Left lobe of liver (tissue), 2 donors: ENCODE measurements around the gene EFCAB6. TPM values are rescaled to one million over a fixed set of nuclear protein-coding genes. Genes with fewer than 3 reads are reported as not detected.

Experiments
- ATAC-seq: fragments of 200-7000 bp; cut with Tn5 transposase; one replicate; pipeline ENCODE4 v1.9.1; 2020; ENCODE audit warnings: mild to moderate bottlenecking, moderate library complexity
- DNase-seq: peaks from one replicate; pipeline ENCODE4 v3.0.0-alpha.2; 2020; ENCODE audit warnings: low spot score
- total RNA-seq: library from RNA; stranded (reverse); gene quantifications from one replicate; pipeline ENCODE4 v1.2.1, GENCODE V29; 2021
- donor health status: DM: no; HTN: no; CAD: no; lungs with moderate emphysema.
- donor health status: DM: no; HTN: yes; CAD: no.

EFCAB6 gene
- total RNA-seq, 1 donor from 2014 or later = 0.45 TPM

- ATAC-seq (no peak), DNase-seq (no peak)
These were observed 276.8 kb downstream of the EFCAB6 start for GRCh38 chr22:43535336-43535735.

- no peak for DNase-seq
- ATAC-seq = no peak
These were observed 277.2 kb downstream of the EFCAB6 start for GRCh38 chr22:43534916-43535315.

GRCh38 chr22:43533656-43534428 is 278.3 kb downstream of the EFCAB6 start:
- DNase-seq (no peak), ATAC-seq (no peak)

GRCh38 chr22:43533156-43533530 is 279.0 kb downstream of the EFCAB6 start:
- no peak for DNase-seq
- ATAC-seq = no peak

GRCh38 chr22:43532301-43533155 is 279.6 kb downstream of the EFCAB6 start:
- no peak for DNase-seq

GRCh38 chr22:43531651-43532050 is 280.5 kb downstream of the EFCAB6 start:
- no peak for DNase-seq

More at GRCh38 chr22:43532301-43533155, 279.6 kb downstream of the EFCAB6 start:
- no peak for ATAC-seq

GRCh38 chr22:43530349-43531201 is 281.5 kb downstream of the EFCAB6 start:
- no peak for DNase-seq
- ATAC-seq = no peak

More at GRCh38 chr22:43531651-43532050, 280.5 kb downstream of the EFCAB6 start:
- no peak for ATAC-seq

- DNase-seq (no peak), ATAC-seq (no peak)
These were observed 282.2 kb downstream of the EFCAB6 start for GRCh38 chr22:43529934-43530333.

- ATAC-seq (no peak), DNase-seq (no peak)
These were observed 282.6 kb downstream of the EFCAB6 start for GRCh38 chr22:43529461-43529860.

GRCh38 chr22:43528601-43529360 is 283.3 kb downstream of the EFCAB6 start:
- ATAC-seq (no peak), DNase-seq (no peak)

- ATAC-seq (no peak), DNase-seq (no peak)
These were observed 285.2 kb downstream of the EFCAB6 start for GRCh38 chr22:43526946-43527345.

- DNase-seq = no peak
- no peak for ATAC-seq
These were observed 285.9 kb downstream of the EFCAB6 start for GRCh38 chr22:43526117-43526655.

- ATAC-seq (no peak), DNase-seq (no peak)
These were observed 290.4 kb downstream of the EFCAB6 start for GRCh38 chr22:43521716-43522115.

GRCh38 chr22:43520632-43521039 is 291.5 kb downstream of the EFCAB6 start:
- DNase-seq (no peak), ATAC-seq (no peak)

- no peak for ATAC-seq
- DNase-seq = no peak
These were observed 295.0 kb downstream of the EFCAB6 start for GRCh38 chr22:43516996-43517635.

GRCh38 chr22:43516386-43516785 is 295.7 kb downstream of the EFCAB6 start:
- no peak for ATAC-seq
- DNase-seq = no peak

- DNase-seq = no peak
- no peak for ATAC-seq
These were observed 296.2 kb downstream of the EFCAB6 start for GRCh38 chr22:43515902-43516301.

GRCh38 chr22:43515411-43515810 is 296.7 kb downstream of the EFCAB6 start:
- DNase-seq = no peak
- ATAC-seq = no peak

GRCh38 chr22:43514476-43515157 is 297.5 kb downstream of the EFCAB6 start:
- DNase-seq (no peak), ATAC-seq (no peak)
